SK-N-SH treated with all-trans-retinoic acid at 6 μM for 48 hours (cell line): ENCODE measurements around the gene TBXAS1.

Source experiments
- CREB5 ChIP-seq: fragments of 250-450 bp; sonication (Bioruptor Pico); IDR thresholded peaks from 2 replicates; pipeline ENCODE4 v1.5.1; 2020; ENCODE audit warnings: low read depth, mild to moderate bottlenecking, moderate library complexity
- CSDC2 ChIP-seq: fragments of 250-450 bp; sonication (Bioruptor Pico); IDR thresholded peaks from 2 replicates; pipeline ENCODE4 v1.5.0; 2020; ENCODE audit warnings: mild to moderate bottlenecking, moderate library complexity
- ESRRG ChIP-seq: fragments of 250-450 bp; sonication (Bioruptor Pico); IDR thresholded peaks from 2 replicates; pipeline ENCODE4 v1.6.1; 2021; ENCODE audit warnings: mild to moderate bottlenecking
- PATZ1 ChIP-seq: fragments of 250-450 bp; sonication (Bioruptor Pico); IDR thresholded peaks from 2 replicates; pipeline ENCODE4 v1.8.0; 2020; ENCODE audit warnings: mild to moderate bottlenecking, moderate library complexity, borderline replicate concordance
- RARB ChIP-seq: fragments of 250-450 bp; sonication (Bioruptor Pico); IDR thresholded peaks from 2 replicates; pipeline ENCODE4 v1.8.0; 2021; ENCODE audit warnings: mild to moderate bottlenecking, moderate library complexity
- SNAI2 ChIP-seq: fragments of 250-450 bp; sonication (Bioruptor Pico); IDR thresholded peaks from 2 replicates; pipeline ENCODE4 v1.5.0; 2020; ENCODE audit warnings: mild to moderate bottlenecking, moderate library complexity
- TCF4 ChIP-seq: fragments of 250-450 bp; sonication (Bioruptor Pico); IDR thresholded peaks from 2 replicates; pipeline ENCODE4 v1.8.0; 2021; ENCODE audit warnings: mild to moderate bottlenecking, moderate library complexity, borderline replicate concordance
- TOX ChIP-seq: fragments of 250-450 bp; sonication (Bioruptor Pico); IDR thresholded peaks from 2 replicates; pipeline ENCODE4 v1.8.0; 2021; ENCODE audit warnings: mild to moderate bottlenecking, moderate library complexity, borderline replicate concordance
- ZC3H10 ChIP-seq: fragments of 250-450 bp; sonication (Bioruptor Pico); IDR thresholded peaks from 2 replicates; pipeline ENCODE4 v1.5.1; 2021; ENCODE audit warnings: mild to moderate bottlenecking, moderate library complexity
- ZFP3 ChIP-seq: fragments of 250-450 bp; sonication (Bioruptor Pico); IDR thresholded peaks from 2 replicates; pipeline ENCODE4 v1.5.0; 2020; ENCODE audit warnings: mild to moderate bottlenecking, moderate library complexity
- ZFP30 ChIP-seq: fragments of 450-650 bp; formaldehyde crosslinking; IDR thresholded peaks from 2 replicates; pipeline ENCODE4 v1.5.0; 2022; ENCODE audit warnings: mild to moderate bottlenecking, moderate library complexity

- TF ChIP-seq RARB (CRISPR knock-in tag) (no peak), TCF4 (CRISPR knock-in tag) (no peak), TOX (CRISPR knock-in tag) (no peak), ESRRG (CRISPR knock-in tag) (no peak), ZFP30 (CRISPR knock-in tag) (no peak), PATZ1 (CRISPR knock-in tag) (no peak), SNAI2 (CRISPR knock-in tag) (no peak), ZC3H10 (CRISPR knock-in tag) (no peak), CREB5 (CRISPR knock-in tag) (no peak), CSDC2 (CRISPR knock-in tag) (no peak), ZFP3 (CRISPR knock-in tag) (no peak)
Measured at GRCh38 chr7:139982927-139983920, 154.2 kb downstream of the TBXAS1 start.
